DND-41 (cell line): ENCODE measurements around the gene SCAMP3.

ENCODE experiments used
- EZH2 ChIP-seq: IDR thresholded peaks from 3 replicates; pipeline ENCODE4 v1.6.1; 2012; ENCODE audit warnings: borderline replicate concordance, low read depth, mild to moderate bottlenecking, moderate library complexity, low read length, inconsistent platforms; ENCODE audit not compliant: severe bottlenecking
- TF ChIP-seq, protein P1 (sequence below): IDR thresholded peaks from 2 replicates; pipeline ENCODE4 v1.5.1; 2012; ENCODE audit warnings: borderline replicate concordance, low read length, moderate library complexity, mild to moderate bottlenecking; ENCODE audit not compliant: poor library complexity, severe bottlenecking; ENCODE audit errors: extremely low read depth

- TF ChIP-seq, protein P1, sequence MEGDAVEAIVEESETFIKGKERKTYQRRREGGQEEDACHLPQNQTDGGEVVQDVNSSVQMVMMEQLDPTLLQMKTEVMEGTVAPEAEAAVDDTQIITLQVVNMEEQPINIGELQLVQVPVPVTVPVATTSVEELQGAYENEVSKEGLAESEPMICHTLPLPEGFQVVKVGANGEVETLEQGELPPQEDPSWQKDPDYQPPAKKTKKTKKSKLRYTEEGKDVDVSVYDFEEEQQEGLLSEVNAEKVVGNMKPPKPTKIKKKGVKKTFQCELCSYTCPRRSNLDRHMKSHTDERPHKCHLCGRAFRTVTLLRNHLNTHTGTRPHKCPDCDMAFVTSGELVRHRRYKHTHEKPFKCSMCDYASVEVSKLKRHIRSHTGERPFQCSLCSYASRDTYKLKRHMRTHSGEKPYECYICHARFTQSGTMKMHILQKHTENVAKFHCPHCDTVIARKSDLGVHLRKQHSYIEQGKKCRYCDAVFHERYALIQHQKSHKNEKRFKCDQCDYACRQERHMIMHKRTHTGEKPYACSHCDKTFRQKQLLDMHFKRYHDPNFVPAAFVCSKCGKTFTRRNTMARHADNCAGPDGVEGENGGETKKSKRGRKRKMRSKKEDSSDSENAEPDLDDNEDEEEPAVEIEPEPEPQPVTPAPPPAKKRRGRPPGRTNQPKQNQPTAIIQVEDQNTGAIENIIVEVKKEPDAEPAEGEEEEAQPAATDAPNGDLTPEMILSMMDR, result peak; percentile 56
- TF ChIP-seq EZH2, result no peak
Observed at GRCh38 chr1:155244368-155245162, 17.6 kb downstream of the SCAMP3 start.
